PFSK-1 (cell line): ENCODE results near the gene ADCY2.

Experiments used
- POLR2AphosphoS5 ChIP-seq: IDR thresholded peaks from 2 replicates; pipeline ENCODE4 v1.6.1; 2012; ENCODE audit warnings: low read depth, mild to moderate bottlenecking, control low read depth, low read length, moderate library complexity
- TAF1 ChIP-seq: IDR thresholded peaks from 2 replicates; pipeline ENCODE4 v1.6.1; 2012; ENCODE audit warnings: low read length, control low read depth, borderline replicate concordance; ENCODE audit not compliant: insufficient read depth

DNA sequence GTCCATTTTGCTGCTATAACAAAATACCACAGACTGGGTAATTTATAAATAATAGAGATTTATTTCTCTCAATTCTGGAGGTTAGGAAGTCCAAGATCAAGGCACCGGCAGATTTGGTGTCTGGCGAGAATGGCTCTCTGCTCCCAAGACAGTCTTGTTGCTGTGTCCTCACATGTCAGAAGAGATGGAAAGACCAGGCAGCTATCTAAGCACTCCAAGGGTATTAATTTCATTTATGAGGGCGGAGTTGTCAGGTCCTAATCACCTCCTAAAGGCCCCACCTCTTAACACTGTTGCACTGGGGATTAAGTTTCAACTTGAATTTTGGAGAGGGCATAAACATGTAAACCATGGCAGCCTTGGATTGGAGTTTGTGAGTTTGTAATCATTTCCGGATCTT lies 30.3 kb downstream of the ADCY2 start:
- TF ChIP-seq POLR2AphosphoS5: no peak
- TF ChIP-seq TAF1: no peak
